SKM-1 treated with dmso at 0.1 percent for 144 hours (cell line): ENCODE results near the gene PIEZO2.

Experiments used
- DNase-seq: peaks from one replicate; lab custom pipeline; 2025; ENCODE audit not compliant: unreplicated experiment; lab: John Stamatoyannopoulos, UW

The PIEZO2 gene

GRCh38 chr18:10901329-10901728, 248.0 kb downstream of the PIEZO2 start:
- DNase-seq, result no peak

DNA sequence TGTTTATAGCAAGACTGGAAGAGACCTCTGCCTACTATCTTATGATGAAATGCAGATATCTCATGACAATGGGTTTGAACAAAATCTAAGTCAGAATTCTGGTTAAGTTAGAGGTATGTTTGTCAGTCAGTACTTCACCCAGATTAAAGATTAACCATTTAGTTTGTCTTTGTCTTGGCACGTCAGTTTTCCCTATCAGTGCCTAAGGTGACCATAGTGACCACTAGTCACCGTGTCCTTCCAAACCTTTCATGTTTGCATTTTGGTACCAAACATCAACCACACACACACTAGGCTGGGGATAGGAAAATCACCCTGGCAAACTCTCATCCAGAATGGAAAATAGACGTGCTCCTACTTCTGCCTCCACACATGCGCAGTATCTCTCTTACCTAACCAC, 248.9 kb downstream of the PIEZO2 start:
- no peak for DNase-seq

GRCh38 chr18:10899481-10899880, 249.9 kb downstream of the PIEZO2 start:
- DNase-seq, result no peak

GRCh38 chr18:10898417-10898974, 250.9 kb downstream of the PIEZO2 start:
- DNase-seq, result no peak

GRCh38 chr18:10896851-10897250, 252.5 kb downstream of the PIEZO2 start:
- DNase-seq, result no peak

DNA sequence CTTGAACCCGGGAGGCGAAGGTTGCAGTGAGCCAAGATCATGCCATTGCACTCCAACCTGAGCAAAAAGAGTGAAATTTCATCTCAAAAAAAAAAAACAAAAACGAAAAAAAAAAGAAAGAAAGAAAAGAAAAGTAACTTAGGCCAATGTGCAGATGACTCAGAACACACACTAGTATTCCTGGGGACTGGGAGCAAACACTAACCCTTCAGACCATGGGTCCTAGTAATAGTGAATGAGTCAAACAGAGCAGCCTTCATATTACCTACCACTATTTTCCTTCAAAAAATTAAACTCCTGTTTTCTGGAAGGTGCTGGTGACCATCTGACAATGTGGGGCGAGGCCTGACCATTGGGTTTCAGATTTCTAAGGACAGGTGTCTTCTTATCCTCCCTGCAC, 253.4 kb downstream of the PIEZO2 start:
- no peak for DNase-seq

- no peak for DNase-seq
Observed at GRCh38 chr18:10894501-10894900, 254.9 kb downstream of the PIEZO2 start.

GRCh38 chr18:10893761-10894160, 255.6 kb downstream of the PIEZO2 start:
- DNase-seq, result no peak

DNA sequence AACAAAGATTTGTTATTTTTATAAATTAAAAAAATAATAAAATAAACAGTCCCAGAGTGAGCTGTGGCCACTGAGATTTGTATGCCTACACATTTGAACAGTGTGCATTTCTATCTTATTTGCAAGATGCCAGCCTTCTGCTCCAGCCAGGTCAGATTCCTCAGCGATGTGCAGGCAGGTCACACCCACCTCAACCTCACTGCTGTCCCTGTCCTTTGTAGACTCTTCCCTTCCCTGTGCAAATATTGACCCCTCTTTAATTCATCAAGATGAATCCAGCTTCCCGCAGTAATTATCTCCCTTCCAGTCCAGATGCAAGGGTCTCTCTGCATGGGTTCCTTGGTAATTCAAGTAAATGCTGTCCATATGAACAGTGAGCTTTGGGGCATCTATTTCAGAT, 256.2 kb downstream of the PIEZO2 start:
- no peak for DNase-seq

GRCh38 chr18:10892786-10893185, 256.6 kb downstream of the PIEZO2 start:
- DNase-seq, result no peak

DNA sequence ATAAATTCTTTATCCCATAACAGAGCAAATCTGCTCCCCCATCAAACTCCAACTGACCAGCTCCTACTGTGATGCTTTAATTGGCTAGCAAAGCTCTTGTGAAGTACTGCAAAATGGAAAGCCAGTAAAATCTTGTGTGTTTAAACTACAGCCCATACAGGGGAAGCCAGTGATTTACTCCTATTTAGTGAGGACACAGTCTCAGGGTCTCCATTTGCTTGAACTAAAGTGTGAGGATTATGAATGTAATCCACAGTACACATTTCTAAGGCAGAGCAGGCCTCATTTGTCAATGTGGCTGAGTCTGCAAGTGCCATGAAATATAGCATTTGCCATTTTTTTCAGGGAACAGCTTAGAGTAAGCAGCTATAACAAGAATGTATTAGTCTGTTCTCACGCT, 259.3 kb downstream of the PIEZO2 start:
- no peak for DNase-seq

DNA sequence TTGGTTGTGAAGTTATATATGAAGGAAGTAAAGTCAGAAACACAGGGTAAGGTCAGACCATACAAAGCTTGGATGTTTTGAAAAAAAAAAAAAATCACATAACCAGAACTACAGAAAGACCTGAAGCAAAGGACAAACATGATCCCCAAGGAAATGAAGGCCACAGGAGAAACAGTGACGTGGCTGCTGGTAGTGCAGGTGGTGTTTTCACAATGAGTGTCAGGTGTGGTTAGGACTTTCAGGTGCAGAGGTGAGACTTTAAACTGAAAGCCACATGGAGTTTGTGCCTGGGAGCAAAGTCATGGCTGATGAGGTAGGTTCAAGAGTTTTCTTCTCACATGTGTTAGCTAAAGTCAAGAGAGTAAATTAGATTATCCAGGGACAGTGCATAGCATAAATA, 270.7 kb downstream of the PIEZO2 start:
- DNase-seq, result no peak

DNA sequence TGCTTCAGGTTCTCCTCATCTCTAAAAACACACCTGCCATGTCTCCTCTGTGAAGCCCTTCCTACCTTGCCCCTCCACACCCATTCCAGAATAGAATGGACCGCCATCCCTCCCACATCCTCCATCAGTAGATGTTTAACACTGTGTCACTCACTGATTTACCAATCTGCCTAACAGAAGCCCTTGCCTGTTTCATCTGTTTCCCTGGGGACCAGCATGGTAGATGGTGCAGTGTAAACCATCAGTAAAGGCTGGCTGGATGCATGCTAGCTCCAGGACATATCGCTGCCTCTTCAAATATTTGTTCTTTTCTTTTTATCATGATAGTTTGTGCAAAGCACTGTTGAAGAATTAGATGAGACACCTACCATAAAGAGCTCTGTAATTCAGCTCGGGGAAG, 271.4 kb downstream of the PIEZO2 start:
- DNase-seq, result no peak

GRCh38 chr18:10875811-10876210, 273.6 kb downstream of the PIEZO2 start:
- no peak for DNase-seq

- DNase-seq, result no peak
Observed at GRCh38 chr18:10872304-10872703, 277.1 kb downstream of the PIEZO2 start.

- DNase-seq, result no peak
Observed at GRCh38 chr18:10864722-10865121, 284.6 kb downstream of the PIEZO2 start.

GRCh38 chr18:10863026-10863425, 286.3 kb downstream of the PIEZO2 start:
- DNase-seq, result no peak

DNA sequence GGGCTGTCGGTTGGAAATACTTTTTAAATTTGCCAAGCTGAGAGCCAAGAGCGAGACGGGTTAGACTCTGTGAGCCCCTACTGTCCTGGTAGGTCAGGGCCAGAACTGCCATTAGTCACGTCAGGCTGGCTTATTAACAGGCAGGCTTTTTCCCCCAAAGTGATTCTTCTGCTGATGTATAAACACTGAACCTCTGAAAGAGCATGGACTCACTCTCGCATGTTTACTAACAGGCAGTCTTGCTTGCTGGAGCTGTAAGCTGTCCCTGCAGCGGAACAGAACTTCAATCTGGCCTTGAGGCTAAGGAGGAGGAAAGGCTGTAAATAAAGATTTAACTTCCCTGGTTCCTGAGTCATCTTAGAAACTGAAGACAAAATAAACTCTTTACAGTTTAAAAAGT, 288.4 kb downstream of the PIEZO2 start:
- no peak for DNase-seq

GRCh38 chr18:10860382-10860781, 289.0 kb downstream of the PIEZO2 start:
- no peak for DNase-seq

GRCh38 chr18:10858477-10858876, 290.9 kb downstream of the PIEZO2 start:
- DNase-seq, result no peak

- no peak for DNase-seq
Observed at GRCh38 chr18:10856132-10856531, 293.2 kb downstream of the PIEZO2 start.

- DNase-seq, result no peak
Observed at GRCh38 chr18:10852385-10853303, 296.7 kb downstream of the PIEZO2 start.
